Stimulated activated CD8-positive, alpha-beta memory T cell treated with anti-CD3 and anti-CD28 coated beads, Interleukin-7, amount 100 ng/mL, for 24 hours (primary cell): ENCODE data around the gene SRGAP2B.
"Not testable (repeated sequence)": the region's sequence is repeated elsewhere in the genome, so short reads cannot be mapped to it uniquely, and the experiment has no call there.

ENCODE experiments used
- DNase-seq: peaks from one replicate; pipeline ENCODE4 v3.0.0-alpha.2; 2020; ENCODE audit warnings: low read depth

The SRGAP2B gene

GRCh38 chr1:144946525-144947480 is 148.3 kb downstream of the SRGAP2B start:
- not testable (repeated sequence) for DNase-seq

- DNase-seq = not testable (repeated sequence)
These were observed 153.4 kb downstream of the SRGAP2B start for GRCh38 chr1:144941710-144942109.

- DNase-seq = not testable (repeated sequence)
These were observed 155.1 kb downstream of the SRGAP2B start for GRCh38 chr1:144940054-144940453.

- not testable (repeated sequence) for DNase-seq
These were observed 156.5 kb downstream of the SRGAP2B start for GRCh38 chr1:144938627-144939026.

- DNase-seq = not testable (repeated sequence)
These were observed 158.9 kb downstream of the SRGAP2B start for GRCh38 chr1:144936186-144936732.

- DNase-seq = not testable (repeated sequence)
These were observed 159.8 kb downstream of the SRGAP2B start for GRCh38 chr1:144935310-144935709.

- DNase-seq = not testable (repeated sequence)
These were observed 162.1 kb downstream of the SRGAP2B start for GRCh38 chr1:144933014-144933413.

- DNase-seq = not testable (repeated sequence)
These were observed 163.0 kb downstream of the SRGAP2B start for GRCh38 chr1:144932153-144932552.

GRCh38 chr1:144931553-144931952 is 163.6 kb downstream of the SRGAP2B start:
- not testable (repeated sequence) for DNase-seq

GRCh38 chr1:144930085-144930777 is 164.9 kb downstream of the SRGAP2B start:
- not testable (repeated sequence) for DNase-seq

- DNase-seq = not testable (repeated sequence)
These were observed 167.8 kb downstream of the SRGAP2B start for GRCh38 chr1:144927292-144927691.

GRCh38 chr1:144923640-144924039 is 171.5 kb downstream of the SRGAP2B start:
- DNase-seq = not testable (repeated sequence)

- not testable (repeated sequence) for DNase-seq
These were observed 172.3 kb downstream of the SRGAP2B start for GRCh38 chr1:144922785-144923184.

GRCh38 chr1:144919106-144919505 is 176.0 kb downstream of the SRGAP2B start:
- not testable (repeated sequence) for DNase-seq

GRCh38 chr1:144918027-144918603 is 177.0 kb downstream of the SRGAP2B start:
- not testable (repeated sequence) for DNase-seq

GRCh38 chr1:144917154-144918026 is 177.7 kb downstream of the SRGAP2B start:
- not testable (repeated sequence) for DNase-seq

GRCh38 chr1:144913977-144914734 is 181.0 kb downstream of the SRGAP2B start:
- DNase-seq = not testable (repeated sequence)

- not testable (repeated sequence) for DNase-seq
These were observed 181.7 kb downstream of the SRGAP2B start for GRCh38 chr1:144913458-144913857.

- DNase-seq = not testable (repeated sequence)
These were observed 184.4 kb downstream of the SRGAP2B start for GRCh38 chr1:144910729-144911128.

GRCh38 chr1:144900841-144901240 is 194.3 kb downstream of the SRGAP2B start:
- not testable (repeated sequence) for DNase-seq
